ENCODE measurements around the gene KPNB1. TPM values are rescaled to one million over a fixed set of nuclear protein-coding genes. Genes with fewer than 3 reads are reported as not detected.
"Not testable (repeated sequence)": the region's sequence is repeated elsewhere in the genome, so short reads cannot be mapped to it uniquely, and the experiment has no call there.

KPNB1 gene
- total RNA-seq, 4 donors from 2014 or later, result 134 to 207 (median 170) TPM

DNA sequence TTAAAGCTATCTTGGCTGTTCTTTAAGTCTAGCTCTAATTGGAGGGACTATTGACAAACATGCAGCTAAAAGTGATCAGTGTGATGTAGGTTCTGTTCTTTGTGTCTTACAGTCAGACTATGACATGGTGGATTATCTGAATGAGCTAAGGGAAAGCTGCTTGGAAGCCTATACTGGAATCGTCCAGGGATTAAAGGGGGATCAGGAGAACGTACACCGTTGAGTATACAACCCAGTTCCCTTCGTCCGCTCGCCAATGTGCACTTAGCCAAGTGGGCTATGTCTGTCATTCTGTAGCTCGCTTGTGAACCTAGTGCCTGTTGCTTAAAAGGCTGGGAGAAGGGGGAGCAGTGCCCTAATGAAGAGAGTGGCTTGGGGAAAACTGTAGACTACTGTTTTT is 28.5 kb downstream of the KPNB1 start:
- no peaks in the 10 kb centered on the region for H3K27me3 ChIP-seq
- TF ChIP-seq POLR2A (IDR thresholded peaks at IDR 0.05), result no peak
- TF ChIP-seq, protein P1, sequence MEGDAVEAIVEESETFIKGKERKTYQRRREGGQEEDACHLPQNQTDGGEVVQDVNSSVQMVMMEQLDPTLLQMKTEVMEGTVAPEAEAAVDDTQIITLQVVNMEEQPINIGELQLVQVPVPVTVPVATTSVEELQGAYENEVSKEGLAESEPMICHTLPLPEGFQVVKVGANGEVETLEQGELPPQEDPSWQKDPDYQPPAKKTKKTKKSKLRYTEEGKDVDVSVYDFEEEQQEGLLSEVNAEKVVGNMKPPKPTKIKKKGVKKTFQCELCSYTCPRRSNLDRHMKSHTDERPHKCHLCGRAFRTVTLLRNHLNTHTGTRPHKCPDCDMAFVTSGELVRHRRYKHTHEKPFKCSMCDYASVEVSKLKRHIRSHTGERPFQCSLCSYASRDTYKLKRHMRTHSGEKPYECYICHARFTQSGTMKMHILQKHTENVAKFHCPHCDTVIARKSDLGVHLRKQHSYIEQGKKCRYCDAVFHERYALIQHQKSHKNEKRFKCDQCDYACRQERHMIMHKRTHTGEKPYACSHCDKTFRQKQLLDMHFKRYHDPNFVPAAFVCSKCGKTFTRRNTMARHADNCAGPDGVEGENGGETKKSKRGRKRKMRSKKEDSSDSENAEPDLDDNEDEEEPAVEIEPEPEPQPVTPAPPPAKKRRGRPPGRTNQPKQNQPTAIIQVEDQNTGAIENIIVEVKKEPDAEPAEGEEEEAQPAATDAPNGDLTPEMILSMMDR (IDR thresholded peaks at IDR 0.05), result no peak
- DNase-seq, result no peak
- H3K36me3 ChIP-seq, result peaks cover 93 to 96% of the 10 kb centered on the region in 2 donors
- intact Hi-C loops (cut with DNase I), result no loop called here
- H3K27ac ChIP-seq, result no peak overlapping the region
- H3K9me3 ChIP-seq, result no peaks in the 10 kb centered on the region
- no peak overlapping the region for H3K4me3 ChIP-seq (replicated peaks in 1 of 3)
- 76 to 89% methylated on average over 7 of the region's 7 CpGs for WGBS, 2 donors
- H3K4me1 ChIP-seq, result peaks cover 0 to 6% of the 10 kb centered on the region in 2 donors

DNA sequence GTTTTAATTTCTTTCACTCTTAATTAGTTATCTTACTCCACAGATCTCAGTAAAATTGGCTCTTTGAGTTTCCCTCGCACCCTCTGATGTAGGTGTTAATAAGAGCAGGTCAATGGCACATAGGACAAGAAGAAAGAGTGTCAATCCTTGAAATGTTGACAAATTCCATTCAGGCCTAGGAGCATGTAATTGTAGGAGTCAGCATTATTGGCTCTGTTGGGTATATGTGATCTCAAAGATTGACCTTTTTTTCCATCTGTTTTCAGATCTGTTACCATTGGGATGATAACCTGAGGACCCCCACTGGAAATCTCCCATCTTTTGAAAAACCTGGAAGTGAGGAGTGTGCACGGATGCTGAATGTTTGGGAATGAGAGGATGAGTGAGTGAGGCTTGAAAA is 32.4 kb downstream of the KPNB1 start:
- WGBS, 2 donors, result 85 to 93% methylated on average over 2 of the region's 2 CpGs
- no peak for DNase-seq
- Histone ChIP-seq H3K4me1 (peaks cover 0 to 6% of the 10 kb centered on the region in 2 donors), H3K9me3 (no peaks in the 10 kb centered on the region), H3K27ac (no peak overlapping the region), H3K27me3 (no peaks in the 10 kb centered on the region), H3K4me3 (replicated peaks in 1 of 3) (no peak overlapping the region), H3K36me3 (peaks cover 54 to 60% of the 10 kb centered on the region in 2 donors)
- intact Hi-C loops (cut with DNase I), result no loop called here
- TF ChIP-seq, protein P1 (IDR thresholded peaks at IDR 0.05), result no peak
- no peak for TF ChIP-seq POLR2A (IDR thresholded peaks at IDR 0.05)

DNA sequence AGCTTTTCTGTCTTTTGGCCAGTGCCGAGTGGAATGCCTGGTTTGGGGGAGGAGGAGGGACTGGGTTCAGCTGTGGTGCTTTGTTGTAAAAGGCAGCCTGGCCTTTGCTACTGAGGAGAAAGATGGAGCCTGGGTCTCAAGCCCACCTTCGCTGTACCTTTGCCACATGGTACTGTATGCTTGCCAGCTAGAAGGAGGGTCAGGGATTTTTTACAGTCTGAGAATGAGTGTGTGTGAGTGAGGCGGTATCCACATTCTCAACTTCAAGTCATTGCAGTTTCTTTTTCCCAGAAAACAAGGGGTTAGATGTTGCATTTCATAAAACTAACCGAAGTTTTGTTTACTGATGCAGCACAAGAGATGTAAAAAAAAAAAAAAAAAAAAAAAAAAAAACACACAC is 33.0 kb downstream of the KPNB1 start:
- H3K9me3 ChIP-seq; H3K4me1 ChIP-seq; H3K27ac ChIP-seq; H3K4me3 ChIP-seq (replicated peaks in 1 of 3); intact Hi-C loops (cut with DNase I); DNase-seq; H3K27me3 ChIP-seq: not testable (repeated sequence)
- WGBS, 2 donors, result 78 to 81% methylated on average over 4 of the region's 4 CpGs
- peaks cover 48 to 56% of the 10 kb centered on the region in 2 donors for H3K36me3 ChIP-seq

DNA sequence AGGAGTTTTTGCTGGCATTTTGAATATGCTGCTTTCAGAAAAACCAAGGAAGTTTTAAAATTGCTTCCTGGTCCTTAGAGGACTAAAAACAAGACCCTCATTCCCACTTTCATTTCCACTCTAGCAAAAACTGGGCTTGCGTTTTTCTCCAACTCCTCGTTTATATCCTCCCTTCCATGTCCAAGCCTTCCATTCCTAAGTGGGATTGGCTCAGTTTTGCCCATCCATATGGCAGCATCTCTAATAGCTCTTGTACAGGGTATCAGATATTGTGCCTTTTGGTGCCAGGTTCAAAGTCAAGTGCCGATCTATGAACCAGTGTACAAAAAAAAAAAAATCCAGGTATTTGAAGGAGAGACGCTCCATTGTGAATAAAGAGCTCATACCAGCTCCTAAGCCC is 34.3 kb downstream of the KPNB1 start:
- DNase-seq, result no peak

DNA sequence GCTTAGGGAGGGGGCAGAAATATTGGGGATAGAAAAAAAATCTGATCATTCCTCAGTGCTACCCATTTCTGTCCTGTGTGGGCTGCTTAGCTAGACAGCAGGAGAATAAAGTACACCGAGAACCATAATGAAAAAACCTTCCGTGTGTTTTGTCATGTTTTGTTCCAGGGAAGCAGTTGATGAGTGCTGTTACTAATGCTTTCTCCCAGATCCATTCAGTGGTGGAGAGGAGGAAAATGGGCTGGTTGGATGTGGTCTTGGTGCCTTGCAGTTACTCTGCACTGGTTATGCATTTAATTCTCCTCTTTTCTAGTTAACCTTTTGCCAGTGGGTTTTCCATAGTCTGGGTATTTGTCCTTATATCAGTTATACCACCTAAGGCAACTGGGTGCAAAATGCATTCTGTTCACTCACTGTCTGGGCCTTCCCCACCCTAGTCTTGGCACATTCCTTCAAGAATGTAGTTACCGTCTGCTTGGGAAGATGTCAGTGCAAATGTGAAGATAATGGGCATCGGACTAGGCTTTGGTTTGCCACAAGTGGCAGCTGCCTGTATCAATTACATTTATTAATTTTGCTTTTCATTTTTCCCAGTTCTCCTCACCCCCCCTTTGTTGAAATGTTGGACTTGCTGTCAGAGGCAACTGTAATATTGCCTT is 34.9 kb downstream of the KPNB1 start:
- no peaks in the 10 kb centered on the region for H3K9me3 ChIP-seq
- intact Hi-C loops (cut with DNase I), result no loop called here
- no peaks in the 10 kb centered on the region for H3K27me3 ChIP-seq
- DNase-seq, result no peak
- no peak overlapping the region for H3K27ac ChIP-seq
- H3K4me1 ChIP-seq, result peaks cover 0 to 6% of the 10 kb centered on the region in 2 donors
- TF ChIP-seq POLR2A (IDR thresholded peaks at IDR 0.05), result no peak
- TF ChIP-seq, protein P1 (IDR thresholded peaks at IDR 0.05), result no peak
- WGBS, 2 donors, result 89 to 94% methylated on average over 4 of the region's 4 CpGs
- H3K4me3 ChIP-seq (replicated peaks in 1 of 3), result no peak overlapping the region
- H3K36me3 ChIP-seq, result peaks cover 31 to 37% of the 10 kb centered on the region in 2 donors

More for the DNA sequence above, 34.3 kb downstream of the KPNB1 start:
- WGBS, 2 donors, result 89 to 91% methylated on average over 4 of the region's 4 CpGs
- Histone ChIP-seq H3K27me3 (no peaks in the 10 kb centered on the region), H3K27ac (no peak overlapping the region), H3K36me3 (peaks cover 35 to 43% of the 10 kb centered on the region in 2 donors), H3K4me3 (replicated peaks in 1 of 3) (no peak overlapping the region), H3K9me3 (no peaks in the 10 kb centered on the region), H3K4me1 (peaks cover 0 to 6% of the 10 kb centered on the region in 2 donors)
- TF ChIP-seq, protein P1 (IDR thresholded peaks at IDR 0.05), result no peak
- no peak for TF ChIP-seq POLR2A (IDR thresholded peaks at IDR 0.05)
- intact Hi-C loops (cut with DNase I), result no loop called here

Measured in thyroid gland (tissue), 4 donors.